Tibial nerve (tissue), 4 donors: ENCODE data around the gene HS3ST6. TPM values are rescaled to one million over a fixed set of nuclear protein-coding genes. Genes with fewer than 3 reads are reported as not detected.
"Not testable (repeated sequence)": the region's sequence is repeated elsewhere in the genome, so short reads cannot be mapped to it uniquely, and the experiment has no call there.

Experiments
- DNase-seq, 2 donors: peaks; one replicate each; pipeline ENCODE4 v3.0.0-alpha.2; 2019; ENCODE audit warnings: low spot score in 2 of 2
- H3K27ac ChIP-seq, 4 donors: fragments of 200-600 bp; sonication (generic) in 3 of 4; one replicate each; pipeline ENCODE4 v1.5.1; 2017 to 2019; ENCODE audit warnings: mild to moderate bottlenecking in 1 of 4
- H3K27me3 ChIP-seq, 2 donors: fragments of 200-600 bp; sonication (generic) in 1 of 2; one replicate each; pipeline versions ENCODE4 v1.5.1 to v1.6.0; 2017 to 2019
- H3K36me3 ChIP-seq, 3 donors: fragments of 200-600 bp; sonication (generic); one replicate each; pipeline ENCODE4 v1.5.1; 2018 to 2019
- H3K4me1 ChIP-seq, 4 donors: fragments of 200-600 bp; sonication (generic) in 3 of 4; one replicate each; pipeline ENCODE4 v1.5.1; 2017 to 2019
- H3K4me3 ChIP-seq, 4 donors: fragments of 200-600 bp; sonication (generic) in 3 of 4; one replicate each; pipeline ENCODE4 v1.5.1; 2017 to 2019; ENCODE audit warnings: mild to moderate bottlenecking in 1 of 4, moderate library complexity in 1 of 4
- H3K9me3 ChIP-seq, 4 donors: fragments of 200-600 bp; sonication (generic) in 3 of 4; one replicate each; pipeline ENCODE4 v1.5.1; 2017 to 2019
- EP300 ChIP-seq, 2 donors: sonication (generic); formaldehyde crosslinking; IDR thresholded peaks; one replicate each; pipeline ENCODE4 v1.6.1; 2017; ENCODE audit warnings: antibody characterized with exemption in 2 of 2, mild to moderate bottlenecking in 1 of 2
- POLR2A ChIP-seq, 2 donors: fragments of 450-650 bp; IDR thresholded peaks; one replicate each; pipeline ENCODE4 v1.6.1; 2017; ENCODE audit warnings: antibody characterized with exemption in 2 of 2, mild to moderate bottlenecking in 2 of 2, moderate library complexity in 2 of 2
- WGBS, 2 donors: methylation state at CpG; one replicate each; pipeline ENCODE4 v1.1.5; 2018; 5-methylcytosine and 5-hydroxymethylcytosine counted together
- total RNA-seq, 4 donors: library from RNA; depleted of rRNA; stranded (reverse); fragments of >200 nt; gene quantifications; one replicate each; pipeline ENCODE4 v1.1.0, GENCODE V29; 2016
- TF ChIP-seq, protein P1 (sequence below), 5 experiments: fragments of 200-600 bp in 3 of 5; fragments of 450-650 bp in 2 of 5; sonication (generic) in 3 of 5; IDR thresholded peaks; one replicate each; pipeline ENCODE4 v1.5.1; 2016 to 2019; ENCODE audit warnings: antibody characterized with exemption in 5 of 5, mild to moderate bottlenecking in 3 of 5, moderate library complexity in 2 of 5

The HS3ST6 gene
- total RNA-seq, 4 donors from 2014 or later = not detected

DNA sequence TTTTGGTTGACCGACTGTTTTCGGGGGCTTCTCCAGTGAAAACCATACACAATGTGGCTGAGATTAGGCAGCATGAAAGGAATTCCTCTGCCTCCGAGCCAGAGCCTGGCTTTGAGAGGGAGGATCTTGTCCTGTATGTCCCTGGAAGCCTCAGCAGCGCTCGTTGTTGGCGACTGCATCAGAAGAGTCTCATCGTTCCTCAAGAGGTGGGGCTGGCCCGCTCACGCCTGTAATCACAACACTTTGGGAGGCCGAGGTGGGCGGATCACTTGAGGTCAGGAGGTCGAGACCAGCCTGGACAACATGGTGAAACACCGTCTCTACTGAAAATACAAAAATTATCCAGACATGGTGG lies 15.0 kb downstream of the HS3ST6 start:
- 38 to 50% methylated on average over 13 of the region's 13 CpGs for WGBS, 2 donors
- H3K27me3 ChIP-seq = peaks cover 0 to 66% of the 10 kb centered on the region in 2 donors
- DNase-seq = no peak
- no peak overlapping the region for H3K27ac ChIP-seq
- H3K4me3 ChIP-seq = no peak overlapping the region
- H3K36me3 ChIP-seq = no peaks in the 10 kb centered on the region
- H3K9me3 ChIP-seq = no peaks in the 10 kb centered on the region
- TF ChIP-seq, protein P1, sequence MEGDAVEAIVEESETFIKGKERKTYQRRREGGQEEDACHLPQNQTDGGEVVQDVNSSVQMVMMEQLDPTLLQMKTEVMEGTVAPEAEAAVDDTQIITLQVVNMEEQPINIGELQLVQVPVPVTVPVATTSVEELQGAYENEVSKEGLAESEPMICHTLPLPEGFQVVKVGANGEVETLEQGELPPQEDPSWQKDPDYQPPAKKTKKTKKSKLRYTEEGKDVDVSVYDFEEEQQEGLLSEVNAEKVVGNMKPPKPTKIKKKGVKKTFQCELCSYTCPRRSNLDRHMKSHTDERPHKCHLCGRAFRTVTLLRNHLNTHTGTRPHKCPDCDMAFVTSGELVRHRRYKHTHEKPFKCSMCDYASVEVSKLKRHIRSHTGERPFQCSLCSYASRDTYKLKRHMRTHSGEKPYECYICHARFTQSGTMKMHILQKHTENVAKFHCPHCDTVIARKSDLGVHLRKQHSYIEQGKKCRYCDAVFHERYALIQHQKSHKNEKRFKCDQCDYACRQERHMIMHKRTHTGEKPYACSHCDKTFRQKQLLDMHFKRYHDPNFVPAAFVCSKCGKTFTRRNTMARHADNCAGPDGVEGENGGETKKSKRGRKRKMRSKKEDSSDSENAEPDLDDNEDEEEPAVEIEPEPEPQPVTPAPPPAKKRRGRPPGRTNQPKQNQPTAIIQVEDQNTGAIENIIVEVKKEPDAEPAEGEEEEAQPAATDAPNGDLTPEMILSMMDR (IDR thresholded peaks at IDR 0.05) = no peak
- TF ChIP-seq POLR2A (IDR thresholded peaks at IDR 0.05) (no peak), EP300 (IDR thresholded peaks at IDR 0.05) (no peak)
- H3K4me1 ChIP-seq = peaks cover 0 to 4% (median 0%) of the 10 kb centered on the region in 4 donors

DNA sequence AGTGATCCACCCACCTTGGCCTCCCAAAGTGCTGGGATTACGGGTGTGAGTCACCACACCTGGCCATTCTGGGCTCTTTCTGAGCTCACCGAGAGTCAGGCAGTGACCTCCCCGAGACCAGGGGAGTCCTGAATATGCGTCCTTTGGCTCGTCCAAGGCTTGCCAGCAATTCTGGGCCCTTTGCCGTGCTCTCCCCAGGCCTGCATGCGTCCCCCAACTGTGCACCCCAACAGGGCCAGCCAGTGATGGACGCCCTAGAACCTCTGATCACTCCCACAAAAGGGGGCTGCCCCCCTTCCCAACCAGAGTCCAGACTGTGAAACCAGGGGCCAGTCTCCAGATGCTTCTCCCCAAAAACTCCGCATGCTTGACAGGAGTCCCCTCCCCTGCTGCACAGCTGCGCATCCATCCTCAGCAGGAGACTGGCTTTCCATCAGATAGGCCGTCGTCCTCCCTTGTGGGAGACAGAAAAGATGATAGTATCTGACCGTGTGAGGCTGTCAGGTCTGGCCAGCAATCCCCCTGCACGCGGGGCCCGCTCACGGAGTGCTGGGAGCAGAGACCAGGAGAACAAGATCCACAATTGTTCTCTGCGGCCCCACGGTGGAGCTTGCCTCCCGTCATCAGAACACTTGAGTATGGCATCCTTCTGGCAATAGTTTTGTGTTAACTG lies 15.5 kb downstream of the HS3ST6 start:
- peaks cover 0 to 64% of the 10 kb centered on the region in 2 donors for H3K27me3 ChIP-seq
- DNase-seq = no peak
- 65 to 66% methylated on average over 14 to 20 of the region's 20 CpGs for WGBS, 2 donors
- H3K4me3 ChIP-seq = no peak overlapping the region
- H3K4me1 ChIP-seq = peaks cover 0 to 4% (median 0%) of the 10 kb centered on the region in 4 donors
- H3K27ac ChIP-seq = no peak overlapping the region
- H3K36me3 ChIP-seq = no peaks in the 10 kb centered on the region
- TF ChIP-seq POLR2A (IDR thresholded peaks at IDR 0.05) = no peak
- no peak for TF ChIP-seq EP300 (IDR thresholded peaks at IDR 0.05)
- TF ChIP-seq, protein P1 (IDR thresholded peaks at IDR 0.05) = no peak
- no peaks in the 10 kb centered on the region for H3K9me3 ChIP-seq

DNA sequence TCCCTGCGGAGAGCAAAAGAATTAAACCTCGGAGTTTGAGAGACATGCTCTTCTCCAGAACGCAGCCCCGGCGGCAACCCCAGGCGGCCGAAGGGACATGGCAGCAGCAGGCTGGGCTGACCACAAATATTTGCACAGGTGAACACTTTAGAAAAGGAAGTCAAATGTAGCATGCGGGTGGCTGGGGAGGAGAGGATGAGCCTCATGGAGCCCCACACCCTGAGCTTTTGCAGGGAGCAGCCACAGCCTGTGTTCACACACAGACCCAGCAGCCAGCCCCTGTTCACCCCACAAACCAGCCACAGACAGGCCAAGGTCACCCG lies 17.8 kb downstream of the HS3ST6 start:
- 82 to 85% methylated on average over 9 of the region's 9 CpGs for WGBS, 2 donors
- Histone ChIP-seq H3K27ac (no peak overlapping the region), H3K4me1 (peaks cover 0 to 4% (median 0%) of the 10 kb centered on the region in 4 donors), H3K27me3 (peaks cover 0 to 55% of the 10 kb centered on the region in 2 donors), H3K36me3 (no peaks in the 10 kb centered on the region), H3K4me3 (no peak overlapping the region), H3K9me3 (no peaks in the 10 kb centered on the region)
- TF ChIP-seq POLR2A (IDR thresholded peaks at IDR 0.05) = no peak
- DNase-seq = no peak

DNA sequence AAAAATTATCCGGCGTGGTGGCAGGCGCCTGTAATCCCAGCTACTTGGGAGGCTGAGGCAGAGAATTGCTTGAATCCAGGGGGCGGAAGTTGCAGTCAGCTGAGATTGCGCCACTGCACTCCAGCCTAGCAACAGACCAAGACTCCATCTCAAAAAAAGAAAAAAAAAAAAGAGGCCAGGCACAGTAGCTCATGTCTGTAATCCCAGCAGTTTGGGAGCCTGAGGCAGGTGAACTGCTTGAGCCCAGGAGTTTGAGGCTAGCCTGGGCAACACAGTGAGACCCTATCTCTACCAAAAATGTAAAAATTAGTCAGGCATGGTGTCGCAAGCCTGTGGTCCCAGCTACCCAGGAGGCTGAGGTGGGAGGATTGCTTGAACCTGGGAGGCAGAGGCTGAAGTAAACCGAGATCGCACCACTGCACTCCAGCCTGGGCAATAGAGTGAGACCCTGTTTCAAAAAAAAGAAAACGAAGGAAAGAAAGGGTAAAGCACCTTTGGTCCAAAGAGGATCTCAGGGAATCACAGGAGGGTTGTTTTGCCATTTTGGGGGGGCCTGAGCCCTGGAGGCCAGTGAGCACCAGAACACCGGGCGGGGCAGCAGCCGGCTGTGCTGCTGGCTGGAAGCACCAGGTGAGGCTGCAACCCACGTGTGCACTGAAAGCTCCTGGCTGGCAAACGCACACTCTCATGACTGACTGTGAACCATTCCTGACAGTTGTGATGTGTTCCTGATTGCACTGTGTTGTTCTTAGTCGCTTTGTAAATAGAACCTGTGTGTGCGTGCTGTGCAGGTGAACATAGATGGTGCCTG lies 18.4 kb downstream of the HS3ST6 start:
- H3K9me3 ChIP-seq = no peaks in the 10 kb centered on the region
- no peak for DNase-seq
- WGBS, 2 donors = 78 to 88% methylated on average over 16 of the region's 16 CpGs
- no peak overlapping the region for H3K4me3 ChIP-seq
- no peak overlapping the region for H3K27ac ChIP-seq
- TF ChIP-seq EP300 (IDR thresholded peaks at IDR 0.05) (no peak), POLR2A (IDR thresholded peaks at IDR 0.05) (no peak)
- TF ChIP-seq, protein P1 (IDR thresholded peaks at IDR 0.05) = no peak
- H3K27me3 ChIP-seq = peaks cover 0 to 51% of the 10 kb centered on the region in 2 donors
- peaks cover 0 to 4% (median 0%) of the 10 kb centered on the region in 4 donors for H3K4me1 ChIP-seq
- no peaks in the 10 kb centered on the region for H3K36me3 ChIP-seq

DNA sequence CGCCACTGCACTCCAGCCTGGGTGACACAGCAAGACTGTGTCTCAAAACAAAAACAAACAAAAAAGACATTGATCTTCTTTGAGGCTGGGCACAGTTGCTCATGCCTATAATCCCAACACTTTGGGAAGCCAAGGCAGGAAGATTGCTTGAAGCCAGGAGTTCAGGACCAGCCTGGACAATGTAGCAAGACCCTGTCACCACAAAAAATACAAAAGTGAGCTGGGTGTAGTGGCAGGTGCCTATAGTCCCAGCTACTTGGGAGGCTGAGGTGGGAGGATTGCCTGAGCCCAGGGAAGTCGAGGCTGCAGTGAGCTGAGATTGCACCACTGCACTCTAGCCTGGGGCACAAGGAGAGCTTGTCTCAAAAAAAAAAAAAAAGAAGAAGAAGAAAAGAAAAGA lies 20.5 kb downstream of the HS3ST6 start:
- not testable (repeated sequence) for H3K27ac ChIP-seq, DNase-seq, H3K36me3 ChIP-seq, H3K4me1 ChIP-seq, H3K4me3 ChIP-seq, H3K9me3 ChIP-seq
- WGBS, 2 donors = 79 to 83% methylated on average over 2 of the region's 2 CpGs
- H3K27me3 ChIP-seq = peaks cover 0 to 34% of the 10 kb centered on the region in 2 donors

DNA sequence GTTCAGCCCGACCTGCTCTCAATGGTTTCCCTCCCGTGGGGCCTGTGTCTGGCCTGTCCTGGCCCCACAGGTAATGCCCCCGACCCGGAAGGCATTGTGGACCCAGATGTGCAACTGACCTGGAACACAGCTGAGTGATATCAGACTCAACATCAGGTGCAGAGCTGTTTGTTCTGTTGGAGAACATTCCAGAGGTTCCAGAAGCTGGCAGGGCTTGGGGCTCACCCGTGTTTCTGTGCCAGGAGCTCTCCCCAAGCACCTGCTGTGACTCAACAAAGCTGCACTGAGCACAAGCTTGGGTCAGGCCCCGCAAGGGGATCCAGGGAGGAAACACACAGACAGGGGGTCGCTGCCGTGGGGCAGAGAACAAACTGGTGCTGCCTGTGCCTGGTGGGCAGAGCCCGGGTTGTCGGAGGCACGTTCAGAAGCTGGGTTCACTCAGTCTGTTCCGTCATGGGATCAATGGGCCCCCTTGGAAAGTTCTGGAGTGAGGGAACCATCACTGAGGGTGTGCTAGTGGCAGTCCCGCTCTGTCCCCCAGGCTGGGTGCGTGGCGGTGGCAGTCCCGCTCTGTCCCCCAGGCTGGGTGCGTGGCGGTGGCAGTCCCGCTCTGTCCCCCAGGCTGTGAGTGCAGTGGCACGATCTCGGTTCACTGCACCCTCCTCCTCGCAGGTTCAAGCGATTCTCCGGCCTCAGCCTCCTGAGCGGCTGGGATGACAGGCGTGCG lies 22.1 kb downstream of the HS3ST6 start:
- no peaks in the 10 kb centered on the region for H3K4me1 ChIP-seq
- peaks cover 0 to 40% of the 10 kb centered on the region in 2 donors for H3K27me3 ChIP-seq
- no peak overlapping the region for H3K27ac ChIP-seq
- WGBS, 2 donors = 75% methylated on average over 22 to 27 of the region's 27 CpGs
- no peak overlapping the region for H3K4me3 ChIP-seq
- TF ChIP-seq, protein P1 (IDR thresholded peaks at IDR 0.05) = no peak
- TF ChIP-seq POLR2A (IDR thresholded peaks at IDR 0.05) = no peak
- no peak for TF ChIP-seq EP300 (IDR thresholded peaks at IDR 0.05)
- no peaks in the 10 kb centered on the region for H3K36me3 ChIP-seq
- no peaks in the 10 kb centered on the region for H3K9me3 ChIP-seq
- no peak for DNase-seq
